DOHH2 (cell line): Measurements from ENCODE around the gene SLC25A42.
"Not testable (repeated sequence)": the region's sequence is repeated elsewhere in the genome, so short reads cannot be mapped to it uniquely, and the experiment has no call there.

ENCODE experiments used
- H3F3A ChIP-seq: fragments of 200-600 bp; sonication (generic), shearing (Covaris generic); 2 replicates; pipeline ENCODE4 v1.6.0; 2016; ENCODE audit warnings: antibody characterized with exemption, mild to moderate bottlenecking; ENCODE audit not compliant: control insufficient read depth, insufficient read depth
- H3K27ac ChIP-seq: fragments of 200-600 bp; sonication (generic); 2 replicates; pipeline ENCODE4 v1.5.1; 2014; ENCODE audit warnings: low read depth, mild to moderate bottlenecking, low read length, moderate library complexity
- H3K27me3 ChIP-seq: fragments of 200-600 bp; sonication (generic); 2 replicates; pipeline ENCODE4 v1.6.1; 2014; ENCODE audit warnings: mild to moderate bottlenecking, low read length, mixed read lengths; ENCODE audit not compliant: control insufficient read depth
- H3K36me3 ChIP-seq: fragments of 200-600 bp; sonication (generic); 2 replicates; pipeline ENCODE4 v1.6.1; 2014; ENCODE audit warnings: mild to moderate bottlenecking, low read length, moderate library complexity, mixed read lengths; ENCODE audit not compliant: control insufficient read depth
- H3K4me1 ChIP-seq: fragments of 200-600 bp; sonication (generic); 2 replicates; pipeline ENCODE4 v1.6.1; 2014; ENCODE audit warnings: mild to moderate bottlenecking, low read length, mixed read lengths; ENCODE audit not compliant: control insufficient read depth
- H3K4me2 ChIP-seq: fragments of 200-600 bp; sonication (generic); 2 replicates; pipeline ENCODE4 v1.6.0; 2014; ENCODE audit warnings: mild to moderate bottlenecking, low read length, moderate library complexity
- H3K4me3 ChIP-seq: fragments of 200-600 bp; sonication (generic); 2 replicates; pipeline ENCODE4 v1.5.1; 2014; ENCODE audit warnings: mild to moderate bottlenecking, low read length, mixed read lengths
- H3K79me2 ChIP-seq: fragments of 200-600 bp; sonication (generic); 2 replicates; pipeline ENCODE4 v1.6.1; 2014; ENCODE audit warnings: mild to moderate bottlenecking, low read length, mixed read lengths; ENCODE audit not compliant: control insufficient read depth
- H3K9me2 ChIP-seq: fragments of 200-600 bp; sonication (generic); replicated peaks from 2 replicates; pipeline ENCODE4 v1.6.1; 2014; ENCODE audit warnings: mild to moderate bottlenecking, low read length, mixed read lengths; ENCODE audit not compliant: control insufficient read depth
- H3K9me3 ChIP-seq: fragments of 200-600 bp; sonication (generic); 2 replicates; pipeline ENCODE4 v1.6.1; 2014; ENCODE audit warnings: antibody characterized with exemption, low read length, mixed read lengths; ENCODE audit not compliant: control insufficient read depth, insufficient read depth
- H4K20me1 ChIP-seq: fragments of 200-600 bp; sonication (generic); 2 replicates; pipeline ENCODE4 v1.6.0; 2014; ENCODE audit warnings: low read depth, mild to moderate bottlenecking, antibody characterized with exemption, low read length, moderate library complexity; ENCODE audit not compliant: control insufficient read depth, insufficient read depth
- CTCF ChIP-seq: fragments of 200-600 bp; sonication (generic); IDR thresholded peaks from one replicate; pipeline ENCODE4 v1.5.1; 2014; ENCODE audit warnings: antibody characterized with exemption, mild to moderate bottlenecking, low read depth, low read length; ENCODE audit not compliant: poor library complexity, severe bottlenecking
- EZH2phosphoT487 ChIP-seq: fragments of 200-600 bp; sonication (generic); IDR thresholded peaks from 2 replicates; pipeline ENCODE4 v1.6.1; 2017; ENCODE audit warnings: borderline replicate concordance, mild to moderate bottlenecking, antibody characterized with exemption, low read length, moderate library complexity, mixed read lengths

The SLC25A42 gene

GRCh38 chr19:19101540-19101939, 37.7 kb downstream of the SLC25A42 start:
- no peaks in the 10 kb centered on the region for H3K9me3 ChIP-seq
- H3K79me2 ChIP-seq, result no peaks in the 10 kb centered on the region
- no peaks in the 10 kb centered on the region for H3K9me2 ChIP-seq
- no peaks in the 10 kb centered on the region for H4K20me1 ChIP-seq
- TF ChIP-seq CTCF (no peak), EZH2phosphoT487 (no peak)
- no peaks in the 10 kb centered on the region for H3F3A ChIP-seq
- no peaks in the 10 kb centered on the region for H3K36me3 ChIP-seq
- no peak overlapping the region for H3K27ac ChIP-seq
- no peak overlapping the region for H3K4me2 ChIP-seq
- no peaks in the 10 kb centered on the region for H3K27me3 ChIP-seq
- H3K4me3 ChIP-seq, result no peak overlapping the region
- H3K4me1 ChIP-seq, result no peaks in the 10 kb centered on the region

DNA sequence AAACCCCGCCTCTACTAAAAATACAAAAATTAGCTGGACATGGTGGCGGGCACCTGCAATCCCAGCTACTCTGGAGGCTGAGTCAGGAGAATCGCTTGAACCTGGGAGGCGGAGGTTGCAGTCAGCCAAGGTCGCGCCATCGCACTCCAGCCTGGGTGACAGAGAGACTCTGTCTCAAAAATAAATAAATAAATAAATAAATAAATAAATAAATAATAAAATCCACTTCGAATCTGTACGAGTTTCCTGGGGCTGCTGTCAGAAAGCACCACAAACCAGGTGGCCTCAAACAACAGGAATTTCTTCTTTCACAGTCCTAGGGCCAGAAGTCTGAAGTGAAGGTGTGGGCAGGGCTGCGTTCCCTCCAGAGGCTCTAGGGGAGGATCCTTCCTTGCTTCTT, 38.8 kb downstream of the SLC25A42 start:
- not testable (repeated sequence) for H3K4me2 ChIP-seq, H3K9me2 ChIP-seq, H3K4me1 ChIP-seq, H3K79me2 ChIP-seq, H3K27me3 ChIP-seq, H4K20me1 ChIP-seq, H3K9me3 ChIP-seq, H3K4me3 ChIP-seq, H3K27ac ChIP-seq, H3F3A ChIP-seq, H3K36me3 ChIP-seq

DNA sequence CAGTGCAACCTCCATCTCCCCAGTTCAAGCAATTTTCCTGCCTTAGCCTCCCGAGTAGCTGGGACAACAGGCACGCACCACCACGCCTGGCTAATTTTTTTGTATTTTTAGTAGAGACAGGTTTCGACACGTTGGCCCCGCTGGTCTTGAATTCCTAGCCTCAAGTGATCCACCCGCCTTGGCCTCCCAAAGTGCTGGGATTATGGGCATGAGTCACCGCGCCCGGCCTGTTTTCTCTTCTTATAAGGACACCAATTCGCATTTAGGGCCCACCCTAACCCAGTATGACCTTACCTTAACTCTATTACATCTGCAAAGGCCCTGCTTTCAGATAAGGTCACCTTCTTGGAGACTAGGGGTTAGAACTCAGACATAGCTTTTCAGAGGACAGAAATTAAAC, 39.4 kb downstream of the SLC25A42 start:
- no peaks in the 10 kb centered on the region for H3K4me1 ChIP-seq
- H4K20me1 ChIP-seq, result no peaks in the 10 kb centered on the region
- H3K9me2 ChIP-seq, result no peaks in the 10 kb centered on the region
- H3K36me3 ChIP-seq, result no peaks in the 10 kb centered on the region
- TF ChIP-seq CTCF, result no peak
- no peak for TF ChIP-seq EZH2phosphoT487
- no peaks in the 10 kb centered on the region for H3K27me3 ChIP-seq
- H3K27ac ChIP-seq, result no peak overlapping the region
- no peaks in the 10 kb centered on the region for H3F3A ChIP-seq
- no peaks in the 10 kb centered on the region for H3K9me3 ChIP-seq
- no peaks in the 10 kb centered on the region for H3K79me2 ChIP-seq
- H3K4me3 ChIP-seq, result no peak overlapping the region
- H3K4me2 ChIP-seq, result no peak overlapping the region

- no peaks in the 10 kb centered on the region for H4K20me1 ChIP-seq
- H3K27ac ChIP-seq, result no peak overlapping the region
- H3K79me2 ChIP-seq, result no peaks in the 10 kb centered on the region
- H3K4me1 ChIP-seq, result no peaks in the 10 kb centered on the region
- TF ChIP-seq EZH2phosphoT487 (no peak), CTCF (no peak)
- H3F3A ChIP-seq, result no peaks in the 10 kb centered on the region
- no peaks in the 10 kb centered on the region for H3K9me3 ChIP-seq
- no peaks in the 10 kb centered on the region for H3K36me3 ChIP-seq
- H3K27me3 ChIP-seq, result no peaks in the 10 kb centered on the region
- H3K9me2 ChIP-seq, result no peaks in the 10 kb centered on the region
- H3K4me3 ChIP-seq, result no peak overlapping the region
- H3K4me2 ChIP-seq, result no peak overlapping the region
These were observed 41.7 kb downstream of the SLC25A42 start for GRCh38 chr19:19105365-19106055.
